ENCODE data around the gene TPCN1. TPM values are rescaled to one million over a fixed set of nuclear protein-coding genes. Genes with fewer than 3 reads are reported as not detected.

TPCN1 gene
- total RNA-seq, 1 donor from 2014 or later, result 27.9 TPM

- Histone ChIP-seq H3K79me2 (ENCODE audit: insufficient read depth, low read length) (no peaks in the 10 kb centered on the region), H3K36me3 (ENCODE audit: insufficient read depth, low read length) (no peaks in the 10 kb centered on the region), H3K4me2 (ENCODE audit: low read length) (no peak overlapping the region), H3K27ac (ENCODE audit: low read depth, low read length) (no peak overlapping the region), H3K9ac (ENCODE audit: low read length) (no peak overlapping the region), H2AFZ (ENCODE audit: low read depth, low read length) (no peak overlapping the region), H4K20me1 (ENCODE audit: insufficient read depth, low read length) (no peaks in the 10 kb centered on the region), H3K9me3 (ENCODE audit: insufficient read depth, low read depth, low read length) (no peaks in the 10 kb centered on the region), H3K4me3 (ENCODE audit: insufficient read depth, low read depth, low read length) (no peak overlapping the region), H3K27me3 (ENCODE audit: insufficient read depth, low read length) (no peaks in the 10 kb centered on the region), H3K4me1 (ENCODE audit: insufficient read depth, low read length) (peaks cover 15% of the 10 kb centered on the region)
- H3K4me3 Mint-ChIP-seq (ENCODE audit: unreplicated experiment), result no peak overlapping the region
- H3K4me1 Mint-ChIP-seq (ENCODE audit: low read depth, unreplicated experiment), result peaks cover 16% of the 10 kb centered on the region
- no peak for FAIRE-seq
- H3K36me3 Mint-ChIP-seq (ENCODE audit: low read depth, unreplicated experiment), result peaks cover 22% of the 10 kb centered on the region
- TF ChIP-seq EZH2 (IDR thresholded peaks at IDR 0.05; ENCODE audit: insufficient read depth, low read length) (no peak), CTCF (IDR thresholded peaks at IDR 0.05; ENCODE audit: insufficient read depth, low read depth, low read length) (no peak)
- no peak for DNase-seq (ENCODE audit: low read depth)
- H3K27ac Mint-ChIP-seq (ENCODE audit: unreplicated experiment), result no peak overlapping the region
- no peaks in the 10 kb centered on the region for H3K27me3 Mint-ChIP-seq (ENCODE audit: low read depth, unreplicated experiment)
- peaks cover 3% of the 10 kb centered on the region for H3K9me3 Mint-ChIP-seq (ENCODE audit: unreplicated experiment)
These were observed 46.9 kb downstream of the TPCN1 start for GRCh38 chr12:113268136-113268535.

GRCh38 chr12:113268621-113269020 is 47.4 kb downstream of the TPCN1 start:
- Histone ChIP-seq H3K9me3 (ENCODE audit: insufficient read depth, low read depth, low read length) (no peaks in the 10 kb centered on the region), H3K4me2 (ENCODE audit: low read length) (no peak overlapping the region), H3K36me3 (ENCODE audit: insufficient read depth, low read length) (no peaks in the 10 kb centered on the region), H4K20me1 (ENCODE audit: insufficient read depth, low read length) (no peaks in the 10 kb centered on the region), H3K4me3 (ENCODE audit: insufficient read depth, low read depth, low read length) (no peak overlapping the region), H3K27ac (ENCODE audit: low read depth, low read length) (no peak overlapping the region), H2AFZ (ENCODE audit: low read depth, low read length) (no peak overlapping the region), H3K27me3 (ENCODE audit: insufficient read depth, low read length) (no peaks in the 10 kb centered on the region), H3K79me2 (ENCODE audit: insufficient read depth, low read length) (no peaks in the 10 kb centered on the region), H3K9ac (ENCODE audit: low read length) (no peak overlapping the region), H3K4me1 (ENCODE audit: insufficient read depth, low read length) (peaks cover 15% of the 10 kb centered on the region)
- H3K36me3 Mint-ChIP-seq (ENCODE audit: low read depth, unreplicated experiment), result peaks cover 23% of the 10 kb centered on the region
- DNase-seq (ENCODE audit: low read depth) (no peak), FAIRE-seq (no peak)
- no peaks in the 10 kb centered on the region for H3K27me3 Mint-ChIP-seq (ENCODE audit: low read depth, unreplicated experiment)
- H3K9me3 Mint-ChIP-seq (ENCODE audit: unreplicated experiment), result peaks cover 3% of the 10 kb centered on the region
- H3K4me3 Mint-ChIP-seq (ENCODE audit: unreplicated experiment), result no peak overlapping the region
- no peak for TF ChIP-seq CTCF (IDR thresholded peaks at IDR 0.05; ENCODE audit: insufficient read depth, low read depth, low read length)
- TF ChIP-seq EZH2 (IDR thresholded peaks at IDR 0.05; ENCODE audit: insufficient read depth, low read length), result no peak
- H3K4me1 Mint-ChIP-seq (ENCODE audit: low read depth, unreplicated experiment), result peaks cover 16% of the 10 kb centered on the region
- H3K27ac Mint-ChIP-seq (ENCODE audit: unreplicated experiment), result no peak overlapping the region

- Histone ChIP-seq H3K27ac (ENCODE audit: low read depth, low read length) (no peak overlapping the region), H3K36me3 (ENCODE audit: insufficient read depth, low read length) (no peaks in the 10 kb centered on the region), H3K9me3 (ENCODE audit: insufficient read depth, low read depth, low read length) (no peaks in the 10 kb centered on the region), H3K9ac (ENCODE audit: low read length) (no peak overlapping the region), H3K79me2 (ENCODE audit: insufficient read depth, low read length) (no peaks in the 10 kb centered on the region), H4K20me1 (ENCODE audit: insufficient read depth, low read length) (no peaks in the 10 kb centered on the region), H3K4me1 (ENCODE audit: insufficient read depth, low read length) (peaks cover 15% of the 10 kb centered on the region), H2AFZ (ENCODE audit: low read depth, low read length) (no peak overlapping the region), H3K27me3 (ENCODE audit: insufficient read depth, low read length) (no peaks in the 10 kb centered on the region), H3K4me2 (ENCODE audit: low read length) (no peak overlapping the region), H3K4me3 (ENCODE audit: insufficient read depth, low read depth, low read length) (no peak overlapping the region)
- H3K36me3 Mint-ChIP-seq (ENCODE audit: low read depth, unreplicated experiment), result peaks cover 22% of the 10 kb centered on the region
- TF ChIP-seq CTCF (IDR thresholded peaks at IDR 0.05; ENCODE audit: insufficient read depth, low read depth, low read length) (no peak), EZH2 (IDR thresholded peaks at IDR 0.05; ENCODE audit: insufficient read depth, low read length) (no peak)
- no peaks in the 10 kb centered on the region for H3K27me3 Mint-ChIP-seq (ENCODE audit: low read depth, unreplicated experiment)
- H3K27ac Mint-ChIP-seq (ENCODE audit: unreplicated experiment), result no peak overlapping the region
- peaks cover 16% of the 10 kb centered on the region for H3K4me1 Mint-ChIP-seq (ENCODE audit: low read depth, unreplicated experiment)
- no peak overlapping the region for H3K4me3 Mint-ChIP-seq (ENCODE audit: unreplicated experiment)
- peaks cover 3% of the 10 kb centered on the region for H3K9me3 Mint-ChIP-seq (ENCODE audit: unreplicated experiment)
- DNase-seq (ENCODE audit: low read depth) (no peak), FAIRE-seq (no peak)
These were observed 48.1 kb downstream of the TPCN1 start for GRCh38 chr12:113269257-113269943.
